MG63 (cell line): ENCODE data around the gene GRIA4. TPM values are rescaled to one million over a fixed set of nuclear protein-coding genes. Genes with fewer than 3 reads are reported as not detected.

ENCODE experiments used
- DNase-seq: peaks from one replicate; pipeline ENCODE4 v3.0.0-alpha.2; 2020
- H3K27me3 ChIP-seq: fragments of 250-450 bp; sonication (Bioruptor Pico); 2 replicates; pipeline ENCODE4 v1.5.1; 2020; ENCODE audit warnings: mild to moderate bottlenecking, moderate library complexity
- H3K36me3 ChIP-seq: fragments of 250-450 bp; sonication (Bioruptor Pico); 2 replicates; pipeline ENCODE4 v1.5.1; 2020; ENCODE audit warnings: mild to moderate bottlenecking, moderate library complexity
- H3K4me3 ChIP-seq: fragments of 250-450 bp; sonication (Bioruptor Pico); 2 replicates; pipeline ENCODE4 v1.5.1; 2020; ENCODE audit warnings: mild to moderate bottlenecking, moderate library complexity
- H3K9me3 ChIP-seq: fragments of 250-450 bp; sonication (Bioruptor Pico); 2 replicates; pipeline ENCODE4 v1.5.1; 2020; ENCODE audit warnings: mild to moderate bottlenecking, moderate library complexity
- total RNA-seq: library from RNA; depleted of rRNA; stranded (reverse); fragments of >200 nt; shearing (Covaris generic); gene quantifications from 2 replicates; pipeline ENCODE4 v1.2.3, GENCODE V29; 2014; ENCODE audit warnings: low replicate concordance

Gene GRIA4
- total RNA-seq, 1 experiment from 2014 or later = not detected

GRCh38 chr11:105618343-105618955, 8.6 kb downstream of the GRIA4 start:
- Histone ChIP-seq H3K4me3 (no peak overlapping the region), H3K36me3 (no peaks in the 10 kb centered on the region), H3K27me3 (peaks cover 3% of the 10 kb centered on the region), H3K9me3 (no peaks in the 10 kb centered on the region)
- no peak for DNase-seq

- no peak for DNase-seq
- no peaks in the 10 kb centered on the region for H3K9me3 ChIP-seq
Observed at GRCh38 chr11:105619556-105619955, 9.7 kb downstream of the GRIA4 start.

GRCh38 chr11:105622016-105622415, 12.1 kb downstream of the GRIA4 start:
- Histone ChIP-seq H3K27me3 (no peaks in the 10 kb centered on the region), H3K36me3 (no peaks in the 10 kb centered on the region), H3K9me3 (no peaks in the 10 kb centered on the region), H3K4me3 (no peak overlapping the region)
- DNase-seq = no peak

More at GRCh38 chr11:105619556-105619955, 9.7 kb downstream of the GRIA4 start:
- H3K27me3 ChIP-seq = no peaks in the 10 kb centered on the region
- H3K36me3 ChIP-seq = no peaks in the 10 kb centered on the region
- H3K4me3 ChIP-seq = no peak overlapping the region

- H3K4me3 ChIP-seq = no peak overlapping the region
- no peaks in the 10 kb centered on the region for H3K27me3 ChIP-seq
- H3K9me3 ChIP-seq = no peaks in the 10 kb centered on the region
- H3K36me3 ChIP-seq = no peaks in the 10 kb centered on the region
- no peak for DNase-seq
Observed at GRCh38 chr11:105632316-105632715, 22.4 kb downstream of the GRIA4 start.

GRCh38 chr11:105635466-105635865, 25.6 kb downstream of the GRIA4 start:
- Histone ChIP-seq H3K36me3 (no peaks in the 10 kb centered on the region), H3K27me3 (no peaks in the 10 kb centered on the region), H3K9me3 (no peaks in the 10 kb centered on the region), H3K4me3 (no peak overlapping the region)
- DNase-seq = no peak

GRCh38 chr11:105636496-105636895, 26.6 kb downstream of the GRIA4 start:
- no peak overlapping the region for H3K4me3 ChIP-seq
- DNase-seq = no peak
- no peaks in the 10 kb centered on the region for H3K27me3 ChIP-seq
- no peaks in the 10 kb centered on the region for H3K9me3 ChIP-seq
- no peaks in the 10 kb centered on the region for H3K36me3 ChIP-seq

GRCh38 chr11:105639527-105639926, 29.7 kb downstream of the GRIA4 start:
- Histone ChIP-seq H3K36me3 (no peaks in the 10 kb centered on the region), H3K4me3 (no peak overlapping the region), H3K27me3 (no peaks in the 10 kb centered on the region), H3K9me3 (no peaks in the 10 kb centered on the region)
- DNase-seq = no peak

GRCh38 chr11:105641433-105641832, 31.6 kb downstream of the GRIA4 start:
- no peaks in the 10 kb centered on the region for H3K9me3 ChIP-seq
- H3K27me3 ChIP-seq = no peaks in the 10 kb centered on the region
- no peaks in the 10 kb centered on the region for H3K36me3 ChIP-seq
- H3K4me3 ChIP-seq = no peak overlapping the region
- no peak for DNase-seq

- Histone ChIP-seq H3K27me3 (no peaks in the 10 kb centered on the region), H3K9me3 (no peaks in the 10 kb centered on the region), H3K4me3 (no peak overlapping the region), H3K36me3 (no peaks in the 10 kb centered on the region)
- DNase-seq = no peak
Observed at GRCh38 chr11:105642870-105643269, 33.0 kb downstream of the GRIA4 start.

- H3K9me3 ChIP-seq = no peaks in the 10 kb centered on the region
- no peak overlapping the region for H3K4me3 ChIP-seq
- H3K36me3 ChIP-seq = no peaks in the 10 kb centered on the region
- no peak for DNase-seq
- no peaks in the 10 kb centered on the region for H3K27me3 ChIP-seq
Observed at GRCh38 chr11:105644839-105645573, 35.1 kb downstream of the GRIA4 start.

GRCh38 chr11:105647780-105648179, 37.9 kb downstream of the GRIA4 start:
- no peaks in the 10 kb centered on the region for H3K36me3 ChIP-seq
- no peaks in the 10 kb centered on the region for H3K27me3 ChIP-seq
- no peak overlapping the region for H3K4me3 ChIP-seq
- H3K9me3 ChIP-seq = no peaks in the 10 kb centered on the region
- no peak for DNase-seq

- Histone ChIP-seq H3K27me3 (no peaks in the 10 kb centered on the region), H3K36me3 (no peaks in the 10 kb centered on the region), H3K9me3 (no peaks in the 10 kb centered on the region), H3K4me3 (no peak overlapping the region)
- DNase-seq = no peak
Observed at GRCh38 chr11:105648762-105649161, 38.9 kb downstream of the GRIA4 start.

GRCh38 chr11:105665281-105665680, 55.4 kb downstream of the GRIA4 start:
- Histone ChIP-seq H3K4me3 (no peak overlapping the region), H3K27me3 (no peaks in the 10 kb centered on the region), H3K9me3 (no peaks in the 10 kb centered on the region), H3K36me3 (no peaks in the 10 kb centered on the region)
- DNase-seq = no peak

- H3K9me3 ChIP-seq = no peaks in the 10 kb centered on the region
- DNase-seq = no peak
- H3K4me3 ChIP-seq = no peak overlapping the region
- H3K27me3 ChIP-seq = no peaks in the 10 kb centered on the region
- no peaks in the 10 kb centered on the region for H3K36me3 ChIP-seq
Observed at GRCh38 chr11:105667441-105667840, 57.6 kb downstream of the GRIA4 start.

GRCh38 chr11:105670811-105671210, 60.9 kb downstream of the GRIA4 start:
- H3K36me3 ChIP-seq = no peaks in the 10 kb centered on the region
- peak; percentile 2 for DNase-seq
- H3K27me3 ChIP-seq = no peaks in the 10 kb centered on the region
- H3K4me3 ChIP-seq = no peak overlapping the region
- H3K9me3 ChIP-seq = no peaks in the 10 kb centered on the region

GRCh38 chr11:105673089-105673488, 63.2 kb downstream of the GRIA4 start:
- H3K36me3 ChIP-seq = no peaks in the 10 kb centered on the region
- no peaks in the 10 kb centered on the region for H3K9me3 ChIP-seq
- H3K27me3 ChIP-seq = no peaks in the 10 kb centered on the region
- H3K4me3 ChIP-seq = no peak overlapping the region
- DNase-seq = peak; percentile 20

GRCh38 chr11:105689631-105690030, 79.8 kb downstream of the GRIA4 start:
- Histone ChIP-seq H3K27me3 (no peaks in the 10 kb centered on the region), H3K36me3 (no peaks in the 10 kb centered on the region), H3K4me3 (no peak overlapping the region), H3K9me3 (no peaks in the 10 kb centered on the region)
- no peak for DNase-seq

- Histone ChIP-seq H3K36me3 (no peaks in the 10 kb centered on the region), H3K9me3 (no peaks in the 10 kb centered on the region), H3K4me3 (no peak overlapping the region), H3K27me3 (no peaks in the 10 kb centered on the region)
- no peak for DNase-seq
Observed at GRCh38 chr11:105690467-105690866, 80.6 kb downstream of the GRIA4 start.
